Measurements from ENCODE around the gene EYA3.

DNA sequence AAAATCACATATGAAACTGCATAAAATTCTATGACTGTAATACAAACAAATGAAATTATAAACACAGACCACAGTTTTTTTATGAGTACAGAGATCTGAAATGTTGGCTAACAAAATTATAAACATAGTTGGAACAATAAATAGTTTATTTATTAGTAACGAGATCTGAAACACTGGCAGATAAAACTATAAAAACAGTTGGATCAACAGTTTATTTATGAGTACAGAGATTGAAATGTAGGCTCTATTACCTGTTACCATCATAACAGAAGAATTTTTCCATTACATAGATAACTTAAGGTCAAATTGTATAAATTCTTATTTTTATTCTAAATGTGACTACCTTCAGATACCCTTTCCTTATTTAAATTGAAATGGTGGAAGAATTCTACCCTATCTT, 14.5 kb downstream of the EYA3 start:
- TF ChIP-seq, protein P1, sequence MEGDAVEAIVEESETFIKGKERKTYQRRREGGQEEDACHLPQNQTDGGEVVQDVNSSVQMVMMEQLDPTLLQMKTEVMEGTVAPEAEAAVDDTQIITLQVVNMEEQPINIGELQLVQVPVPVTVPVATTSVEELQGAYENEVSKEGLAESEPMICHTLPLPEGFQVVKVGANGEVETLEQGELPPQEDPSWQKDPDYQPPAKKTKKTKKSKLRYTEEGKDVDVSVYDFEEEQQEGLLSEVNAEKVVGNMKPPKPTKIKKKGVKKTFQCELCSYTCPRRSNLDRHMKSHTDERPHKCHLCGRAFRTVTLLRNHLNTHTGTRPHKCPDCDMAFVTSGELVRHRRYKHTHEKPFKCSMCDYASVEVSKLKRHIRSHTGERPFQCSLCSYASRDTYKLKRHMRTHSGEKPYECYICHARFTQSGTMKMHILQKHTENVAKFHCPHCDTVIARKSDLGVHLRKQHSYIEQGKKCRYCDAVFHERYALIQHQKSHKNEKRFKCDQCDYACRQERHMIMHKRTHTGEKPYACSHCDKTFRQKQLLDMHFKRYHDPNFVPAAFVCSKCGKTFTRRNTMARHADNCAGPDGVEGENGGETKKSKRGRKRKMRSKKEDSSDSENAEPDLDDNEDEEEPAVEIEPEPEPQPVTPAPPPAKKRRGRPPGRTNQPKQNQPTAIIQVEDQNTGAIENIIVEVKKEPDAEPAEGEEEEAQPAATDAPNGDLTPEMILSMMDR (IDR thresholded peaks at IDR 0.05; ENCODE audit: low read length): no peak
- TF ChIP-seq EZH2 (optimal IDR thresholded peaks at IDR 0.05; ENCODE audit: low read depth, low read length) (no peak), EZH2phosphoT487 (IDR thresholded peaks at IDR 0.05; ENCODE audit: low read length) (no peak)

Measured in MM.1S (cell line).